ENCODE results near the gene AP3M1. TPM values are rescaled to one million over a fixed set of nuclear protein-coding genes. Genes with fewer than 3 reads are reported as not detected.

Gene AP3M1
- total and polyA plus RNA-seq, 8 donors, result 3.5 to 28.1 (median 11.5) TPM

GRCh38 chr10:74113546-74113945, 37.1 kb downstream of the AP3M1 start:
- 23 to 73% (median 39%) methylated on average over 1 of the region's 1 CpG for WGBS, 5 donors
- Histone ChIP-seq H3K4me3 (no peak overlapping the region), H3K9me3 (no peaks in the 10 kb centered on the region), H3K27ac (peak overlapping the region in 3 of 5 donors; percentile 18 to 50 (median 40)), H3K27me3 (no peaks in the 10 kb centered on the region), H3K4me1 (peaks cover 0 to 21% (median 9%) of the 10 kb centered on the region in 4 donors), H3K36me3 (peaks cover 72 to 100% (median 99%) of the 10 kb centered on the region in 4 donors)
- intact Hi-C loops (cut with DNase I; ENCODE audit: low total_unique reads), result no loop called here
- DNase-seq, result no peak
- TF ChIP-seq POLR2A (IDR thresholded peaks at IDR 0.05) (no peak), CTCF (IDR thresholded peaks at IDR 0.05) (no peak), POLR2AphosphoS5 (IDR thresholded peaks at IDR 0.05) (no peak), EP300 (IDR thresholded peaks at IDR 0.05) (no peak)

- Histone ChIP-seq H3K9me3 (no peaks in the 10 kb centered on the region), H3K4me1 (peaks cover 0 to 18% (median 9%) of the 10 kb centered on the region in 4 donors), H3K36me3 (peaks cover 72 to 100% (median 99%) of the 10 kb centered on the region in 4 donors), H3K27ac (no peak overlapping the region), H3K4me3 (no peak overlapping the region), H3K27me3 (no peaks in the 10 kb centered on the region)
- WGBS, 5 donors, result 97 to 99% (median 98%) methylated on average over 14 of the region's 14 CpGs
- TF ChIP-seq POLR2AphosphoS5 (IDR thresholded peaks at IDR 0.05), result no peak
- no peak for TF ChIP-seq EP300 (IDR thresholded peaks at IDR 0.05)
- TF ChIP-seq CTCF (IDR thresholded peaks at IDR 0.05), result no peak
- no peak for TF ChIP-seq POLR2A (IDR thresholded peaks at IDR 0.05)
- DNase-seq, result no peak
- intact Hi-C loops (cut with DNase I; ENCODE audit: low total_unique reads), result no loop called here
These were observed 38.8 kb downstream of the AP3M1 start for GRCh38 chr10:74111799-74112198.

GRCh38 chr10:74110120-74110519, 40.5 kb downstream of the AP3M1 start:
- TF ChIP-seq CTCF (IDR thresholded peaks at IDR 0.05) (no peak), POLR2A (IDR thresholded peaks at IDR 0.05) (no peak), POLR2AphosphoS5 (IDR thresholded peaks at IDR 0.05) (no peak), EP300 (IDR thresholded peaks at IDR 0.05) (no peak)
- no peaks in the 10 kb centered on the region for H3K27me3 ChIP-seq
- DNase-seq, result no peak
- H3K27ac ChIP-seq, result no peak overlapping the region
- no peaks in the 10 kb centered on the region for H3K9me3 ChIP-seq
- peaks cover 0 to 18% (median 9%) of the 10 kb centered on the region in 4 donors for H3K4me1 ChIP-seq
- H3K36me3 ChIP-seq, result peaks cover 80 to 100% (median 99%) of the 10 kb centered on the region in 4 donors
- no peak overlapping the region for H3K4me3 ChIP-seq
- 64 to 85% (median 75%) methylated on average over 1 of the region's 1 CpG for WGBS, 5 donors
- intact Hi-C loops (cut with DNase I; ENCODE audit: low total_unique reads), result no loop called here

GRCh38 chr10:74109452-74109851, 41.2 kb downstream of the AP3M1 start:
- intact Hi-C loops (cut with DNase I; ENCODE audit: low total_unique reads), result no loop called here
- H3K27ac ChIP-seq, result no peak overlapping the region

More at GRCh38 chr10:74109452-74109851, 41.2 kb downstream of the AP3M1 start:
- no peaks in the 10 kb centered on the region for H3K27me3 ChIP-seq
- TF ChIP-seq POLR2AphosphoS5 (IDR thresholded peaks at IDR 0.05) (no peak), POLR2A (IDR thresholded peaks at IDR 0.05) (no peak), EP300 (IDR thresholded peaks at IDR 0.05) (no peak), CTCF (IDR thresholded peaks at IDR 0.05) (no peak)
- DNase-seq, result no peak
- no peak overlapping the region for H3K4me3 ChIP-seq
- peaks cover 0 to 18% (median 9%) of the 10 kb centered on the region in 4 donors for H3K4me1 ChIP-seq
- peaks cover 80 to 100% (median 99%) of the 10 kb centered on the region in 4 donors for H3K36me3 ChIP-seq
- H3K9me3 ChIP-seq, result no peaks in the 10 kb centered on the region
